OCI-LY3 (cell line): ENCODE measurements around the gene C4A.
"Not testable (repeated sequence)": the region's sequence is repeated elsewhere in the genome, so short reads cannot be mapped to it uniquely, and the experiment has no call there.

Source experiments
- CTCF ChIP-seq: fragments of 200-600, 300-600 bp; sonication (generic); IDR thresholded peaks from 2 replicates; pipeline ENCODE4 v1.5.1; 2014; ENCODE audit warnings: antibody characterized with exemption, low read length, low read depth
- EZH2phosphoT487 ChIP-seq: fragments of 200-600 bp; shearing (Covaris generic); IDR thresholded peaks from 2 replicates; pipeline ENCODE4 v1.6.1; 2018; ENCODE audit warnings: antibody characterized with exemption, mixed run types, low read depth

DNA sequence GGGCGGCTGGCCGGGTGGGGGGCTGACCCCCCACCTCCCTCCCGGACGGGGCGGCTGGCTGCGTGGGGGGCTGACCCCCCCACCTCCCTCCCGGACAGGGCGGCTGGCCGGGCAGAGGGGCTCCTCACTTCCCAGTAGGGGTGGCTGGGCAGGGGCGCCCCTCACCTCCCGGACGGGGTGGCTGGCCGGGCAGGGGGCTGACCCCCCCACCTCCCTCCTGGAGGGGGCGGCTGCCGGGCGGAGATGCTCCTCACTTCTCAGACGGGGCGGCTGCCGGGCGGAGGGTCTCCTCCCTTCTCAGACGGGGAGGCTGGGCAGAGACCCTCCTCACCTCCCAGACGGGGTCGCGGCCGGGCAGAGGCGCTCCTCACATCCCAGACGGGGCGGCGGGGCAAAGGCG is 5.8 kb upstream of the C4A start:
- TF ChIP-seq CTCF, EZH2phosphoT487: not testable (repeated sequence)
